Measurements from ENCODE around the gene NRBP1. TPM values are rescaled to one million over a fixed set of nuclear protein-coding genes. Genes with fewer than 3 reads are reported as not detected.

Gene NRBP1
- total RNA-seq, 2 experiments from 2014 or later, result 27.9 to 46.0 TPM

GRCh38 chr2:27464443-27464842 lies 36.0 kb downstream of the NRBP1 start:
- H3K9me2 ChIP-seq (ENCODE audit: insufficient read depth, low read length), result no peaks in the 10 kb centered on the region
- no TSS peak for BruUV-seq (replicated peaks)
- DNase-seq (ENCODE audit: low spot score), result no peak
- no peak for TF ChIP-seq CTCF (conservative IDR thresholded peaks at IDR 0.05; ENCODE audit: low read length)
- no peak for TF ChIP-seq EZH2phosphoT487 (IDR thresholded peaks at IDR 0.05; ENCODE audit: borderline replicate concordance, low read depth, low read length)
- no peak overlapping the region for H3K4me3 ChIP-seq (ENCODE audit: low read depth, low read length, poor library complexity, severe bottlenecking)
- no peaks in the 10 kb centered on the region for H3K36me3 ChIP-seq (ENCODE audit: insufficient read depth, low read length)
- H3K4me2 ChIP-seq (ENCODE audit: low read length), result no peak overlapping the region
- no peaks in the 10 kb centered on the region for H4K20me1 ChIP-seq (ENCODE audit: insufficient read depth, low read length)
- ChIA-PET POLR2A (no interaction called here), CTCF (ENCODE audit: unreplicated experiment) (no interaction called here)
- no peak overlapping the region for H3K27ac ChIP-seq (ENCODE audit: low read depth, low read length, poor library complexity, severe bottlenecking)
- no peaks in the 10 kb centered on the region for H3K4me1 ChIP-seq (ENCODE audit: insufficient read depth, low read length, poor library complexity, severe bottlenecking)
- H3K79me2 ChIP-seq (ENCODE audit: insufficient read depth, low read depth, low read length), result no peaks in the 10 kb centered on the region
- no peak overlapping the region for H2AFZ ChIP-seq (ENCODE audit: low read length)
- intact Hi-C loops (cut with micrococcal nuclease; ENCODE audit: unreplicated experiment), result no loop called here
- H3K9me3 ChIP-seq (ENCODE audit: low read length), result no peaks in the 10 kb centered on the region

- Histone ChIP-seq H3K4me2 (ENCODE audit: low read length) (no peak overlapping the region), H3K9me2 (ENCODE audit: insufficient read depth, low read length) (no peaks in the 10 kb centered on the region), H3K27ac (ENCODE audit: low read depth, low read length, poor library complexity, severe bottlenecking) (no peak overlapping the region), H3K4me1 (ENCODE audit: insufficient read depth, low read length, poor library complexity, severe bottlenecking) (no peaks in the 10 kb centered on the region), H3K9me3 (ENCODE audit: low read length) (no peaks in the 10 kb centered on the region), H3K36me3 (ENCODE audit: insufficient read depth, low read length) (peaks cover 8% of the 10 kb centered on the region; the same call in 1 of the 2 replicates), H2AFZ (ENCODE audit: low read length) (no peak overlapping the region), H4K20me1 (ENCODE audit: insufficient read depth, low read length) (no peaks in the 10 kb centered on the region), H3K4me3 (ENCODE audit: low read depth, low read length, poor library complexity, severe bottlenecking) (no peak overlapping the region), H3K79me2 (ENCODE audit: insufficient read depth, low read depth, low read length) (no peaks in the 10 kb centered on the region)
- POLR2A ChIA-PET, result interaction anchor here (0.6 kb wide), 2 partner anchors 27 to 1501 kb away, joined by 3 read pairs; no protein-coding TSS in a partner anchor
- intact Hi-C loops (cut with micrococcal nuclease; ENCODE audit: unreplicated experiment), result no loop called here
- TF ChIP-seq EZH2phosphoT487 (IDR thresholded peaks at IDR 0.05; ENCODE audit: borderline replicate concordance, low read depth, low read length), result no peak
- TF ChIP-seq CTCF (conservative IDR thresholded peaks at IDR 0.05; ENCODE audit: low read length), result no peak
- CTCF ChIA-PET (ENCODE audit: unreplicated experiment), result no interaction called here
- BruUV-seq (replicated peaks), result no TSS peak
- DNase-seq (ENCODE audit: low spot score), result no peak
These were observed 43.5 kb downstream of the NRBP1 start for GRCh38 chr2:27471961-27472360.

- no TSS peak for BruUV-seq (replicated peaks)
- Histone ChIP-seq H3K4me1 (ENCODE audit: insufficient read depth, low read length, poor library complexity, severe bottlenecking) (peaks cover 20% of the 10 kb centered on the region), H3K36me3 (ENCODE audit: insufficient read depth, low read length) (peaks cover 5% of the 10 kb centered on the region; the same call in 1 of the 2 replicates), H3K4me3 (ENCODE audit: low read depth, low read length, poor library complexity, severe bottlenecking) (no peak overlapping the region), H3K27ac (ENCODE audit: low read depth, low read length, poor library complexity, severe bottlenecking) (no peak overlapping the region), H3K79me2 (ENCODE audit: insufficient read depth, low read depth, low read length) (no peaks in the 10 kb centered on the region), H3K9me2 (ENCODE audit: insufficient read depth, low read length) (no peaks in the 10 kb centered on the region), H3K4me2 (ENCODE audit: low read length) (peak overlapping the region; percentile 47), H2AFZ (ENCODE audit: low read length) (no peak overlapping the region), H4K20me1 (ENCODE audit: insufficient read depth, low read length) (no peaks in the 10 kb centered on the region), H3K9me3 (ENCODE audit: low read length) (no peaks in the 10 kb centered on the region)
- no peak for TF ChIP-seq EZH2phosphoT487 (IDR thresholded peaks at IDR 0.05; ENCODE audit: borderline replicate concordance, low read depth, low read length)
- no peak for TF ChIP-seq CTCF (conservative IDR thresholded peaks at IDR 0.05; ENCODE audit: low read length)
- intact Hi-C loops (cut with micrococcal nuclease; ENCODE audit: unreplicated experiment), result no loop called here
- ChIA-PET POLR2A (interaction anchor here (0.5 to 1.0 kb wide), 3 partner anchors 8 to 19 kb away, joined by 3 read pairs; no protein-coding TSS in a partner anchor), CTCF (ENCODE audit: unreplicated experiment) (no interaction called here)
- peak; percentile 20 for DNase-seq (ENCODE audit: low spot score)
These were observed 57.1 kb downstream of the NRBP1 start for GRCh38 chr2:27485496-27485895.
